GM23248 (cell line): ENCODE data around the gene CD109.

ENCODE experiments used
- EZH2 ChIP-seq: fragments of 200-600 bp; sonication (generic); IDR thresholded peaks from 2 replicates; pipeline ENCODE4 v1.6.1; 2018; ENCODE audit warnings: antibody characterized with exemption, mild to moderate bottlenecking; ENCODE audit not compliant: insufficient read depth, poor library complexity, severe bottlenecking
- EZH2phosphoT487 ChIP-seq: fragments of 200-600 bp; sonication (generic); IDR thresholded peaks from 2 replicates; pipeline ENCODE4 v1.6.1; 2018; ENCODE audit warnings: antibody characterized with exemption, moderate library complexity, mild to moderate bottlenecking, low read depth; ENCODE audit not compliant: insufficient read depth

- TF ChIP-seq EZH2phosphoT487 (no peak), EZH2 (no peak)
Observed at GRCh38 chr6:73801652-73802268, 105.8 kb downstream of the CD109 start.
